Prostate gland (tissue), 2 donors: ENCODE results near the gene PTPA. TPM values are rescaled to one million over a fixed set of nuclear protein-coding genes. Genes with fewer than 3 reads are reported as not detected.

Source experiments
- DNase-seq: peaks from one replicate; pipeline ENCODE4 v3.0.0-alpha.2; 2019; ENCODE audit warnings: low spot score
- H3K27ac ChIP-seq, 2 donors: fragments of 200-600 bp; sonication (generic); 2 replicates each; pipeline ENCODE4 v1.5.1; 2017 to 2019
- H3K27me3 ChIP-seq: fragments of 200-600 bp; sonication (generic); replicated peaks from 2 replicates; pipeline ENCODE4 v1.5.1; 2019; ENCODE audit not compliant: insufficient read depth
- H3K36me3 ChIP-seq, 2 donors: fragments of 200-600 bp; sonication (generic); 1 replicate in 1 of 2; 2 replicates in 1 of 2; pipeline versions ENCODE4 v1.5.1 to v1.8.1; 2017 to 2019
- H3K4me1 ChIP-seq: fragments of 200-600 bp; sonication (generic); replicated peaks from 2 replicates; pipeline ENCODE4 v1.5.1; 2019
- H3K4me3 ChIP-seq, 2 donors: fragments of 200-600 bp; sonication (generic); 2 replicates each; pipeline ENCODE4 v1.5.1; 2017 to 2019
- H3K9me3 ChIP-seq: fragments of 200-600 bp; sonication (generic); 2 replicates; pipeline ENCODE4 v1.5.1; 2017
- POLR2A ChIP-seq: fragments of 450-650 bp; IDR thresholded peaks from one replicate; pipeline ENCODE4 v1.6.1; 2016; ENCODE audit warnings: antibody characterized with exemption, mild to moderate bottlenecking
- POLR2AphosphoS5 ChIP-seq: sonication (generic); formaldehyde crosslinking; IDR thresholded peaks from one replicate; pipeline ENCODE4 v1.6.1; 2017; ENCODE audit warnings: antibody characterized with exemption
- WGBS: methylation state at CpG from one replicate; pipeline ENCODE4 v1.1.5; 2018; 5-methylcytosine and 5-hydroxymethylcytosine counted together
- intact Hi-C: fragments of 100-400 bp; cut with DNase I; formaldehyde crosslinking; loops from one replicate; pipeline ENCODE4 v1.14.2; 2022
- total RNA-seq, 2 donors: library from RNA; depleted of rRNA; stranded (reverse); fragments of >200 nt; gene quantifications; one replicate each; pipeline ENCODE4 v1.1.0, GENCODE V29; 2016
- TF ChIP-seq, protein P1 (sequence below), 4 experiments: fragments of 200-600 bp in 2 of 4; fragments of 450-650 bp in 2 of 4; sonication (generic) in 2 of 4; IDR thresholded peaks; 1 replicate in 3 of 4; 2 replicates in 1 of 4; pipeline ENCODE4 v1.5.1; 2016 to 2019; ENCODE audit warnings: antibody characterized with exemption in 4 of 4, mild to moderate bottlenecking in 2 of 4, moderate library complexity in 2 of 4

The PTPA gene
- total RNA-seq, 2 donors from 2014 or later, result 165 to 173 TPM

DNA sequence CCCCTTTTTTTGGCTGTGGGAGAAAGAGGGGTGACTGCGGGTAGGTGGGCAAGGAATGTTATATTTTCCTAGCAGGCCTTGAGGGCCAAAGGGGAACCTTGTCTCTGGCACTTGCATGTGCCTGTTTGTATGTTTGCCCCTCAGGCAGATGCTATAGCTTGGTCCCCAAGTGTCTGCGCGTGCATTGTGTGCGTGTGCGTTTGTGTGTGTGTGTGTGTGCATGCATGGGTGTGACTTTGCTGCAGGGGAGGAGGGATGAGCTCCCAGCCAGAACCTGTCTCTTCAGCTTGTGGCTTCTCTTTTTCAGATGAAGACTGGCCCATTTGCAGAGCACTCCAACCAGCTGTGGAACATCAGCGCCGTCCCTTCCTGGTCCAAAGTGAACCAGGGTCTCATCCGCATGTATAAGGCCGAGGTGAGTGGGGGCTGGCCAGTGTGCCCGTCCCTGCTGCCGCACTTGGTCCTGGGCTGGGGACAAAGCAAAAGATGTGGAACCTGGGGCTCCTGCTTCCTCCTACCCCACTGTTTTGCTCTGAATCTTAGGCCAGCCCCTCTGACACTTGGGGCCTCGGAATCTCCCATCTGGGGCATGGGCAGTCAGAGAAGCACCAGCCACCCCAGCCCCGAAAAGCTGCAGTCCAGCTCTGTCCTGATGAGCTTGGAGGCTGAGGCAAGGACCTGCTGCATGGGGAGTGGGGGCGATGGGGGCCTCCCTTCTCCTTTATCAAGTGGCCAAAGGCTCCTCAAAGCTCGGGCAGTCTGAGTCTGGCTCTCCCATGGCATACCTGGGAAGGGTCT, 31.1 kb downstream of the PTPA start:
- no peak for TF ChIP-seq POLR2A
- TF ChIP-seq, protein P1, sequence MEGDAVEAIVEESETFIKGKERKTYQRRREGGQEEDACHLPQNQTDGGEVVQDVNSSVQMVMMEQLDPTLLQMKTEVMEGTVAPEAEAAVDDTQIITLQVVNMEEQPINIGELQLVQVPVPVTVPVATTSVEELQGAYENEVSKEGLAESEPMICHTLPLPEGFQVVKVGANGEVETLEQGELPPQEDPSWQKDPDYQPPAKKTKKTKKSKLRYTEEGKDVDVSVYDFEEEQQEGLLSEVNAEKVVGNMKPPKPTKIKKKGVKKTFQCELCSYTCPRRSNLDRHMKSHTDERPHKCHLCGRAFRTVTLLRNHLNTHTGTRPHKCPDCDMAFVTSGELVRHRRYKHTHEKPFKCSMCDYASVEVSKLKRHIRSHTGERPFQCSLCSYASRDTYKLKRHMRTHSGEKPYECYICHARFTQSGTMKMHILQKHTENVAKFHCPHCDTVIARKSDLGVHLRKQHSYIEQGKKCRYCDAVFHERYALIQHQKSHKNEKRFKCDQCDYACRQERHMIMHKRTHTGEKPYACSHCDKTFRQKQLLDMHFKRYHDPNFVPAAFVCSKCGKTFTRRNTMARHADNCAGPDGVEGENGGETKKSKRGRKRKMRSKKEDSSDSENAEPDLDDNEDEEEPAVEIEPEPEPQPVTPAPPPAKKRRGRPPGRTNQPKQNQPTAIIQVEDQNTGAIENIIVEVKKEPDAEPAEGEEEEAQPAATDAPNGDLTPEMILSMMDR (IDR thresholded peaks at IDR 0.05), result no peak
- TF ChIP-seq POLR2AphosphoS5, result no peak
- intact Hi-C loops, result loop anchor here (5.0 kb wide), 1 partner anchor 355 kb away; no protein-coding TSS in a partner anchor
- WGBS, result 37% methylated on average over 13 of the region's 15 CpGs
- no peak for DNase-seq
- Histone ChIP-seq H3K9me3 (no peaks in the 10 kb centered on the region), H3K4me3 (peak overlapping the region in 1 of 2 donors; percentile 39), H3K36me3 (peaks cover 0 to 3% of the 10 kb centered on the region in 2 donors), H3K27me3 (no peaks in the 10 kb centered on the region), H3K4me1 (peaks cover 54% of the 10 kb centered on the region), H3K27ac (peak overlapping the region; percentile 99)

DNA sequence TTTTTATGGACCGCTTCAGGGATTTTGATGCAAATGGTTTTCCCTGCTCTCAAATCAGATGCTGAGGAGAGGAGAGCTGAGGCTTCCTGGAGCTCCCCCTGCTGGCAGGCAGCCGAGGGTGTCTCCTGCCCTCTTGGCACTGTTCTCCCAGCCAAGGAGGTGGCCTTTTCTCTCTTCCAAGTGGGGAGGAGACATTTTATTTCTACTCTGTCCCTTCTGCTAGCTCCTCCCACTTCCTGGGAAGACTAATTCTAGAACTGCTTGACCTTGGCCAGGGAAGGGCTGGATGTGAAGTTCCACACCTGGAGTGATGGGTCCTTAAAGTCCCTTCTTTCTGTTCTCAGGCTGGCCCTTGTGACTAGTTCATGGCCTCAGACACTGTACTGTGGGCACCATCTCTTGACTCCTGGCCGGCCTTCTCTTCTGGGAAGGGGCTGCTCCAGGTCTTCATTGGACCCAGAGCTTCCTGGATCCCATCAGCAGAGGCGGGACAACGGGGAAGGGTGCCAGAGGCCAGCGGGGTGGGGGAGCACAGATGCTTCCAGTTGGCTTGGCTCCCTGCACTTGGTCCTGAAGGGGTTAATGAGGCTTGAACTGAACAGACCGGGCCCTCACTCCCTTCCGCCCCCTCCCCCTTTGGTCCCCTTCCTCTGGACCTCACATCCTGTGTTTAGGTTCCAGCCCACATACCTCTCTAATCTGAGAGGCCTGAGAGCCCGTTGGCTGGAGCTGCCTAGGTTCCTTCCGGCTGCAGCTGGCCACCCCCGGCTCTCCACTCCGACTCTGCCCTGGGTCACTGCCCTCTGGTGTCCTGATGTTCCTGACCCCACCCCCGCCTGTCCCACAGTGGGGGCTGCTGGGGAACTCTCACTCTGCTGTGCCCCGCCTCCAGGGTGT, 32.1 kb downstream of the PTPA start:
- 41% methylated on average over 13 of the region's 14 CpGs for WGBS
- peaks cover 50% of the 10 kb centered on the region for H3K4me1 ChIP-seq
- H3K27me3 ChIP-seq, result no peaks in the 10 kb centered on the region
- H3K36me3 ChIP-seq, result peaks cover 0 to 6% of the 10 kb centered on the region in 2 donors
- intact Hi-C loops, result loop anchor here (5.0 kb wide), 1 partner anchor 354 kb away; no protein-coding TSS in a partner anchor
- peak; percentile 85 for DNase-seq
- TF ChIP-seq POLR2A (peak; percentile 66), POLR2AphosphoS5 (peak; percentile 85)
- TF ChIP-seq, protein P1 (IDR thresholded peaks at IDR 0.05), result peak; percentile 77 to 88 (median 82)
- H3K27ac ChIP-seq, result peak overlapping the region; percentile 99
- no peaks in the 10 kb centered on the region for H3K9me3 ChIP-seq
- H3K4me3 ChIP-seq, result no peak overlapping the region

DNA sequence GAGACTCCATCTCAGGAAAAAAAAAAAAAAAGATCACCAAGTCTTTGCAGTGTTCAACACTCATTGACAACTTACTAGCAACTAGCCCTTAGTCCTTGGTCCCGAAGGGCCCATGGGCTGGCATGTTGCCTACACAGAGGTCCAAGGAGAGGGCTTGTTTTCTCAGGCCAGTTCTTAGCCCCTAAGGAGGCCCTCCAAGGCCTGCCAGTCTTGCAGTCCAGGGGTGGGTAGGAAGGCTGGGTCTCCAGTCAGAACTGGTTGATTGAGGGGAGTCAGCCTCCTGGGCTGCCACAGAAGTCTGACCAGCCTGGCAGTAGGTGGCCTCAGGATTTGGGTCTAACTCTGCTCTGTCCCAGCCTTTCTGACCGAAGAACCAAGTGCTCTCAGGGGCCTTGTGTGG, 34.1 kb downstream of the PTPA start:
- no peak for DNase-seq
- WGBS, result 62% methylated on average over 2 of the region's 2 CpGs
- Histone ChIP-seq H3K4me3 (no peak overlapping the region), H3K36me3 (peaks cover 4 to 6% of the 10 kb centered on the region in 2 donors), H3K27ac (peak overlapping the region; percentile 46 to 74), H3K9me3 (no peaks in the 10 kb centered on the region), H3K27me3 (no peaks in the 10 kb centered on the region), H3K4me1 (peaks cover 50% of the 10 kb centered on the region)
- TF ChIP-seq POLR2AphosphoS5 (no peak), POLR2A (no peak)
- TF ChIP-seq, protein P1 (IDR thresholded peaks at IDR 0.05), result no peak
- intact Hi-C loops, result no loop called here

DNA sequence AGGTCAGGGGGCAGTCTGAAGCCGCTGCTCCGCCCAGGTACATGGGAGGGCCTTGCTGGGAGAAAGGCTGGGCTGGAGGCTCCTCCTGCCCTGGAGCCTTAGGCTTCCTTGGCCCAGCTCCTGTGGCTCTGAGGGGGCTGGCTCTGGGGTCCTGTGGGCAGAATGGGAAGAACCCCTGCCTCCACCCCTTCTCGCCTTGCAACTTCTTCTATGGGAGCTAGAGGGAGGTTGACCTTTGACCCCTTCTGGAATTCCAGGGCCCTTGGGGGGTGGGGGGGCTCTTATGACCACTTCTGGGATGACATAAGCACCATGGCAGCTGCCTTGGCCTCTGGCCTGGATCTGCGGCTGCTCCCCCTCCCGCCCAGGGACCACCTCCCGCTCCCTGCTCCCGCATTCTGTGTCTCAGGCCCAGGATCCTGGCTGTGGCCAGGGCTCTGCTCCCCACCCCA, 34.7 kb downstream of the PTPA start:
- TF ChIP-seq POLR2A, result no peak
- TF ChIP-seq, protein P1 (IDR thresholded peaks at IDR 0.05), result no peak
- TF ChIP-seq POLR2AphosphoS5, result no peak
- H3K9me3 ChIP-seq, result no peaks in the 10 kb centered on the region
- H3K27ac ChIP-seq, result peak overlapping the region; percentile 46 to 74
- H3K27me3 ChIP-seq, result no peaks in the 10 kb centered on the region
- H3K4me3 ChIP-seq, result no peak overlapping the region
- H3K36me3 ChIP-seq, result peaks cover 4 to 6% of the 10 kb centered on the region in 2 donors
- peaks cover 50% of the 10 kb centered on the region for H3K4me1 ChIP-seq
- no peak for DNase-seq
- 68% methylated on average over 7 of the region's 7 CpGs for WGBS
- intact Hi-C loops, result loop anchor here (2.0 kb wide), 1 partner anchor 23 kb away; no protein-coding TSS in a partner anchor
